HG02571 (cell line): ENCODE results near the gene CHN1.

Experiments used
- ATAC-seq: cut with Tn5 transposase; IDR thresholded peaks from one replicate; pipeline ENCODE4 v1.9.1; 2021; ENCODE audit warnings: mild to moderate bottlenecking, moderate library complexity; ENCODE audit not compliant: unreplicated experiment

CHN1 gene

DNA sequence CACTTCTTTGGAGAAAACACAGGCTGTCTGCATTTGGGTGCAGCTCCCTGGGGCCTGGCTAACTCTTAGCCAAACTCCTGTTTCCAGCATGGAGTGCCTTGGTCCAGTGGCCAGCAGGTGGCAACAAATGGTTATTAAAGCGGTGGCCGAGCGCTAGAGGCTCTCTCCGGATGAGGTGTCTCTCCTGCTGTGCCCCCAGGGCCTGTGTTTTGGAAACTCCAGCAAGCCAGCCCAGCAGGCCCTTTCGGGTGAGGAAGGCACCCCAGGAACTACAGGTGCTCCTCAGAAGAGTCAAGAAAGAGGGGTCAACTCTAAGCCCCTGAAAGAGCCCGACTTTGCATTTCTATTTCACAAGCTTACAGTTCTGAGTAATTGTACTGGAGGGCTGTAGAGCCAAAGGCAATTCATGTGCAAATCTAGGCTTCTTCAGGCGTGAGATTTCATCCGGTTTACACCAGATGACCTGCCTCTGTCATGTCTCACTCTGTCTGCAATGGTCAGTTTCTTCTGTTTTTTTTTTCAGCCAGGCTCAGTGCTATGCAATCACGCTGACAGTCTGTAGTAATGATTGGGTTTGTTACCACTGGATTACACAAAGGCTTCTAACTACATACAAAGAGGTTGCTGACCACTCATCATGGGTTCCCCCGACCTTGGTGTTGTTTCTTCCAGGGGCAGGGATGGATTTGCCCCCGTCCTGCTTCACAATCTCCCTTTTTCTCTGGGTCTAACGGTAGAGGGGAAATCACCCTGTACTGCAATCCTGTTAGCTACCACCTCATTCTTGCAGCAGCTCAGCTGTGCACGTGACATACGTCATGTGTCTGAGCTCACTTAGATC is 233.3 kb downstream of the CHN1 start:
- ATAC-seq, result peak; percentile 55

DNA sequence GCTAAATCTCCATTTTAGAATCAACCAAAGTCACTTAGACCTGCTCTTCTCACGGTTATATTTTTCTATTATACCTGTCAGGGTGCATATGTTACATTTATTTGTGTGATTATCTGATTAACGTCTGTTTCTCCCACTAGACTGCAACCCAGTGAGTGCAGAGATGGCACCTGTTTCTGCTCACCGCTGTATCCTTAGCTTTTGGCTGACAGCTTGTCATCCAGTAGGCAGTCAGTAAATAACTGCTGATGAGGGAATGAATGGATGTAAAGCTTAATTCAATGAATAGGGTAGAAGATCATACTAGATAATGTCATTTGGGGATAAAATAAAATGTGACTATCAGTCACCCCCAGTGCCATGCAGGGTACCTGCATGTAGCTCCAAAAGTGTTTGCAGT is 234.0 kb downstream of the CHN1 start:
- ATAC-seq, result no peak

GRCh38 chr2:174768557-174768956 is 236.6 kb downstream of the CHN1 start:
- ATAC-seq, result no peak

DNA sequence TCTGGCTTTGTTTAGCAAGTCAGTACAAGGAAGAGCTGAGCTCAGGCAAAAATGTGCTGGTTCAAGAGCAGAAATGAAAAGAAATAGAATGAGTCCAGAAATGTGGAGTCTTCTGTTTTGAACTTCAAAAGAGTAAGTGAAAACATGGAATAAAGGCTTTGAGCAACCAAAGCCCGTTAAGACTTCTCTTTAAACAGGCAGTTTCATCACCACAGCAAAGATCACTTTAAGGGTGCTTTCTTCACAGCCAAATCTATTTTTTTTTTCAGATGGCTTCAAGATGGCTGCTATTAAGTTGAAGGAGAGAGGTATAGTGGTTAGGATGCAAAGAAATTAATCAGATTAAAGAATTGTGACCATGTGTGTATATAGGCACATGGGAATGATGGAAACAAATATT is 238.9 kb downstream of the CHN1 start:
- no peak for ATAC-seq

- no peak for ATAC-seq
Measured at GRCh38 chr2:174765576-174765975, 239.6 kb downstream of the CHN1 start.

DNA sequence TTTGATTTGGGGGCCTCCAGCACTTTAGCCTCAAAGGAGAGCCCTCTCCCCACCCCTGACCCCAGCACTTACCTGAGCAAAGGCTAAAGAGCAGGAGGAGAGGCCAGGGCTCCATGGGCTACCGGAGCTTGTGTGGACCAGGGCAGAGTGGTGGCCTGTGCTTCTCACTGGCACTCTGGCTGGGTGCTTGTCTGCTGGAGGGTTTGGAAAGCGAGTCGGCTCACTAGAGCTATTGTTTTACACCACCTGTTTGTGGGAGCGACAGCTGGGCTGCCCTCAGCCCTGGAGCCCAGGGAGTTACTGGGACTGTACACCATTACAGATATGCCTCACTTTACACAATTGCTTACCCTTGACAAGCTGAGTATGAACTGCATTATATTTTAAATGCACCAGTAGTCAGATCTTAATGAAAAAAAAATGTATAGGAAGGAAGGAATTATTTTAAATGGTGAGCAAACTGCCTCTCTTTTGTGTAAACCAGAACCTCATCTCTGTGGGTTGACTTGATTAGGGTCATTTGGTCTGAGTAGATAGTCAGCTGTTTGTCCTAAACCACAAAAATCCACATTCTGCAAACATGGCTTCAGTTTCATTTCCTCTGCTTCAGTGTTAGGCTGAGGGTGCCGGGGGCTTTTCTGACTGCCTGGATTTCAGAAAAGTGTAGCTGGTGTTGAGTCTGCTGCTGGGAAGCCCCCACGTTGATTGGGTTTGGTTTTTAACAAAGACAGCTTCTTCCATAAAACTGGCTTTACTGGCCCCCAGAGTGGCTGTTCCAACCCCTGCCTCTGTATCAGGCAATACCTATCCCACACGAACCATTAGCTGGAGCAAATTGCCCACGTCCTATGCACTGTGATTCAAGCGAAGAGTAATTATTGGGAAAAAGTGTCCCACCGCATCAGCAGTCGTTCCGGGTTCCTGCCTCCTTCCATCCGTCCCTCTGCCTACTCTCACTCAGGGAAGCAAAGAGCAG is 240.6 kb downstream of the CHN1 start, which contains the start of gene CHRNA1:
Gene CHRNA1 (minus strand): TSS at position 193 of the 976 bp plus-strand sequence. CDS start 78 bp downstream, at position 115.
- ATAC-seq, result no peak

DNA sequence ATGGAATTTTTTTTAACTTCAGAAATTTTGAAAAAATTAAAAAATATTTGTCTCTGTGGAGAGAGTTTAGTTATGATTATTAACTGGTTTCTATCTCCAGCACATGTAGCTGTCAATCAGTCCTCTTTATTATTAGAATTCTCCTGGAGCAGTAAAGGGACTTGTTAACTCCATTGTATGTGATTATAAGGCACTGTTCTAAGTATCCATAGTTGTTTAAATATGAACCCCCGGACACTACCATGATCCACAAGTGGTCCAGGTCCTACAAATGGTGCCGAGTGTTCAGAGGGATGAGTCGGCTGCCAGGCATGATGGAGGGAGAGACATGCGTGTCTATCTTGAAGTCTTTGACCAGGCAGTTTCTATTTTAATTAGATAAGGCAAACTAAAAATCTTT is 241.4 kb downstream of the CHN1 start:
- ATAC-seq, result no peak

GRCh38 chr2:174762464-174762863 is 242.7 kb downstream of the CHN1 start:
- no peak for ATAC-seq

- ATAC-seq, result no peak
Measured at GRCh38 chr2:174761837-174762236, 243.3 kb downstream of the CHN1 start.

DNA sequence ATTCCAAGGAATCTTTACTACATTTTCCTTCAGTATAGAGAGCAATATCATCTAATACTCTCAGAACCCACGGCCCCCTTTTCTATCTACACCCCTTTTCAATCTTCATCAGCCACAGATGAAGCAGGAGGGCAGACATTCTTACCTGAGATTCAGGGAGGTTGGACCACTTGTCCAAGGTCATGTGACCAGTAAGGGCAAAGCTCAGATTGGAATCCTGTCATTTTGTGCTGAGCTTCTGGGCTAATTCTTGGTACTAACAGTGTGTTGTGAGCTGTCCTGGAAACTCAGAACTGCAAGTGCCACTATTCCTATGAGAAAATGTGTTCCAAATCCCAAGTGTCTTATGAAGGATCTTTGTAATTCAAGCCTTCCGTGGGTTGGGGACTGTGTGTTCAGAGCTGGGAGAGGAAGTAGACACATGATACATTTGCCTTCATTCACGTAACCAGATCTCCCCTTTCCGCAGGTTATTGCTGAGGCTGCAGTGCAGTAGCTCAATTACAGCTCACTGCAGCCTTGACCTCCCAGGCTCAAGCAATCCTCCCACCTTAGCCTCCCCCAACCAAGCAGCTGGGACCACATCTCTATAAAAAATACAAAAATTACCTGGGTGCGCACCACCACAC is 244.2 kb downstream of the CHN1 start:
- no peak for ATAC-seq

- ATAC-seq, result no peak
Measured at GRCh38 chr2:174759381-174760065, 245.7 kb downstream of the CHN1 start.

- ATAC-seq, result no peak
Measured at GRCh38 chr2:174756743-174757142, 248.4 kb downstream of the CHN1 start.

GRCh38 chr2:174753038-174753633 is 252.0 kb downstream of the CHN1 start:
- ATAC-seq, result no peak

- ATAC-seq, result peak; percentile 78
Measured at GRCh38 chr2:174752403-174753037, 252.7 kb downstream of the CHN1 start.

GRCh38 chr2:174750923-174751441 is 254.2 kb downstream of the CHN1 start:
- ATAC-seq, result peak; percentile 40

DNA sequence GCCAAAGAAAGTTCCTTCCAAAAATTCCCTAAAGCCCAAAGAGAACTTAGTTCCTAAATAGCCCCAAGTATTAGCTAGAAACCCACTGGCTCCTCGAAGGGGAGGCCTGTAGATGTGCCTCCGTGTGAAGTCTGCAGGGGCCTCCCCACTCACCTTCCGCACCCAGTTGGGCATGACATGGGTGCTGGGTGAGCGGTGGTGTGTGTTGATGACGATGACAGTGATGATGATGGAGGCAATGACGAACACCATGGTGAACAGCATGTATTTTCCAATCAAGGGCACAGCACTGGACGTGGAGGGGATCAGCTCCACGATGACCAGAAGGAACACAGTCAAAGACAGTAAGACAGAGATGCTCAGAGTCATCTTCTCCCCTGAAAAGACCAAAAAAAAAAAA is 255.4 kb downstream of the CHN1 start:
- ATAC-seq, result no peak

DNA sequence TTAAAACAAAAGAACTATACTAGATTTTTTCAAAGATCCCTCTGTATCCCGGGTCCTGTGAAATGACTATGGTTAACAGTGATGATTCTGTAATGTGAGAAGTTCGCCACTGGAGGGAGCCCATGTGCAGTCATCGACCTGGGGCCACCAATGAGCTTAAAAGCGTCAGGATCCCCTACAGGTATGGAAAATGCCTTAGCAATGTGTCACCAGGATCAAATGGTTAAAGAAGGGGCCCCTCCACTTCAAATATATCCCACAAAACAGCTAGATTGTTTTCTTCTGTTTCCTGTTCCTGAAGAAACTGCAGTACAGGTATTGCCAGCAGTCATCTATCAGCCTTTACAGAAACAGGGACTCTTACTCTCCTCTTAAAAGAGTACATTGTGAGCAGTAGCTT is 256.2 kb downstream of the CHN1 start:
- ATAC-seq, result peak; percentile 33
